KOPT-K1 (cell line): Measurements from ENCODE around the gene MAGEB3.
A peak's percentile ranks its signal among the peaks of the same experiment; 100 is the strongest.

Experiments
- H3K27ac ChIP-seq: fragments of 200-600 bp; sonication (generic); 2 replicates; pipeline ENCODE4 v1.5.1; 2016; ENCODE audit warnings: antibody characterized with exemption, mild to moderate bottlenecking, low read depth, low read length; ENCODE audit not compliant: poor library complexity, severe bottlenecking
- H3K36me3 ChIP-seq: fragments of 200-600 bp; sonication (generic); 2 replicates; pipeline ENCODE4 v1.5.1; 2017; ENCODE audit warnings: antibody characterized with exemption, mild to moderate bottlenecking, low read length, moderate library complexity; ENCODE audit not compliant: insufficient read depth
- H3K9me3 ChIP-seq: fragments of 200-600 bp; sonication (generic); 2 replicates; pipeline ENCODE4 v1.5.1; 2017; ENCODE audit warnings: antibody characterized with exemption, low read length, mild to moderate bottlenecking; ENCODE audit not compliant: insufficient read depth, poor library complexity, severe bottlenecking

MAGEB3 gene

DNA sequence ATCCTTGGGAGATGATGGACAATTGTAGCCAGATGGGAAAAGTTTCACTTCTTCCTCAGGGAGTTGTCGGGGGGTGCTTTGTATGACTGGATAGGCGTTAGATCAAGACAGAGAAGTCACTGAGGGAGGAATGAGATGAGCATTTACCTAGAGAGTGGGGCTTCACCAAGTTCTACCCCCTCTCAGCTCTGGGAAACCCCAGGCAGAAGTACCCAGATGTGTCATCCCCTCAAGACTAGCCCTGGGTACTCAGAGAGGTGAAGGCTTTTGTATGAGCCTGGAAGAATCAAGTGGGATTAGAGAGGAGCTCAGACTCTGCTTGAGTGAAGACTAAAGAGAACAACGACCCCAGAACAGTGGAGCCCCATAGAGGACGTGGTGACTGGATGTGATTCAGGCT is 18.4 kb downstream of the MAGEB3 start:
- Histone ChIP-seq H3K27ac (no peak overlapping the region), H3K9me3 (no peaks in the 10 kb centered on the region), H3K36me3 (no peaks in the 10 kb centered on the region)

DNA sequence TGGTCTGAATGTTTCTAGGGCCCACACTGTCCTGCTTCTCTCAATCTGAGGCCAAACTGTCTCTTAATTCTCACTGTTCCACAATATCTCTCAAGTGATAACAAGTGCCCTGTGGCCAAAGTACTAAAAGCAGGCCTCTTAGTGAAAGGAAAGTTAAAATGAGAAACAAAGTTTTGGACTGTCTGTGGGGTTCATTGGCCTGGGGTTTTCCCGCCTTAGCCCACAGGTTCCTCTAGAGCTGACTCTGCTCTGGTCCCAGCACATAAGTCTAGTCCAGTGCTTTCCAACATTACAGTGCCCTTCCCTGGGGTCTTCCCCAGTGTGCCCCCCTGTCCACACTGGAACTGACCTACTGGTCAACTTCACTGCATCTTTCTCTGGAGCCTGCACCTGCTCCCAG is 22.8 kb downstream of the MAGEB3 start:
- Histone ChIP-seq H3K9me3 (no peaks in the 10 kb centered on the region), H3K27ac (no peak overlapping the region), H3K36me3 (no peaks in the 10 kb centered on the region)

GRCh38 chrX:30259927-30260326 is 29.5 kb downstream of the MAGEB3 start:
- Histone ChIP-seq H3K36me3 (no peaks in the 10 kb centered on the region), H3K9me3 (no peaks in the 10 kb centered on the region), H3K27ac (no peak overlapping the region)

- Histone ChIP-seq H3K27ac (no peak overlapping the region), H3K9me3 (no peaks in the 10 kb centered on the region), H3K36me3 (no peaks in the 10 kb centered on the region)
Observed at GRCh38 chrX:30261012-30261411, 30.6 kb downstream of the MAGEB3 start.

- Histone ChIP-seq H3K36me3 (no peaks in the 10 kb centered on the region), H3K9me3 (no peaks in the 10 kb centered on the region), H3K27ac (no peak overlapping the region)
Observed at GRCh38 chrX:30262763-30263162, 32.3 kb downstream of the MAGEB3 start.

DNA sequence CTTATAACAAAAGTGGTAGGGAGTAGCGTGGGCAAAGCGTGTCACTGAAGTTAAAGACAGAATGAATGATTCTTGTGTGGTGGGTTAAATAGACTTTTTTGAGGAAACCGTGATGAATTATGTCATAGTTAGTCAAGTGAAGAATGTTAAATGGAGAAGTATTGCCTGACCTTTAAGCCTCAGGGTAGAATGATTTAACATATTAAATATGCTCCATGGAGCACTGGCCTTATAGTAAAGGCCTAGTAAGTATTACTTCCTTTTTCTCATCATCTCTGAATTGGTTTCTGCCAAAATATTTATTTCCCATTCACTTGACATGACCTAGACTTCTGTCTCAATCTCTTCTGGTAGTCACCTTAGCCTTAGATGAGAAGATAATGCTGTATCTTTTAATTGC is 40.2 kb downstream of the MAGEB3 start:
- no peak overlapping the region for H3K27ac ChIP-seq
- H3K36me3 ChIP-seq: no peaks in the 10 kb centered on the region
- peaks cover 11% of the 10 kb centered on the region for H3K9me3 ChIP-seq

- Histone ChIP-seq H3K36me3 (no peaks in the 10 kb centered on the region), H3K27ac (no peak overlapping the region), H3K9me3 (peaks cover 11% of the 10 kb centered on the region)
Observed at GRCh38 chrX:30275498-30275897, 45.0 kb downstream of the MAGEB3 start.

DNA sequence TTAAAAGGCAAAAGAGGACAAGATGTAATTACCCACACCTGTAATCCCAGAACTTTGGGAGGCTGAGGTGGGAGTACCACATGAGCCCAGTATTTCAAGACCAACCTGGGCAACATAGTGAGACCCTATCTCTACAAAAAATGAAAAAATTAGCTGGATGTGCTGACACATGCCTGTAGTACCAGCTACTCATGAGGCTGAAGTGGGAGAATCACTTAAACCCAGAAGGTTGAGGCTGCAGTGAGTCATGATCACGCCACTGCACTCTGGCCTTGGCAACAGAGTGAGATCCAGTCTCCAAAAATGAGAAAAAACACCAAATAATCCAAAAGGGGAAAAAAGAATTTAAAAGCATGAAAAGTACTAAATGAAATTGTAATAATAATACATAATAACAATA is 47.9 kb downstream of the MAGEB3 start:
- peaks cover under 1% of the 10 kb centered on the region for H3K9me3 ChIP-seq
- no peak overlapping the region for H3K27ac ChIP-seq
- H3K36me3 ChIP-seq: no peaks in the 10 kb centered on the region

- no peaks in the 10 kb centered on the region for H3K9me3 ChIP-seq
- H3K27ac ChIP-seq: peak overlapping the region; percentile 34
- H3K36me3 ChIP-seq: no peaks in the 10 kb centered on the region
Observed at GRCh38 chrX:30280428-30280827, 50.0 kb downstream of the MAGEB3 start.

GRCh38 chrX:30282527-30282926 is 52.1 kb downstream of the MAGEB3 start:
- no peaks in the 10 kb centered on the region for H3K36me3 ChIP-seq
- H3K9me3 ChIP-seq: no peaks in the 10 kb centered on the region
- H3K27ac ChIP-seq: no peak overlapping the region

DNA sequence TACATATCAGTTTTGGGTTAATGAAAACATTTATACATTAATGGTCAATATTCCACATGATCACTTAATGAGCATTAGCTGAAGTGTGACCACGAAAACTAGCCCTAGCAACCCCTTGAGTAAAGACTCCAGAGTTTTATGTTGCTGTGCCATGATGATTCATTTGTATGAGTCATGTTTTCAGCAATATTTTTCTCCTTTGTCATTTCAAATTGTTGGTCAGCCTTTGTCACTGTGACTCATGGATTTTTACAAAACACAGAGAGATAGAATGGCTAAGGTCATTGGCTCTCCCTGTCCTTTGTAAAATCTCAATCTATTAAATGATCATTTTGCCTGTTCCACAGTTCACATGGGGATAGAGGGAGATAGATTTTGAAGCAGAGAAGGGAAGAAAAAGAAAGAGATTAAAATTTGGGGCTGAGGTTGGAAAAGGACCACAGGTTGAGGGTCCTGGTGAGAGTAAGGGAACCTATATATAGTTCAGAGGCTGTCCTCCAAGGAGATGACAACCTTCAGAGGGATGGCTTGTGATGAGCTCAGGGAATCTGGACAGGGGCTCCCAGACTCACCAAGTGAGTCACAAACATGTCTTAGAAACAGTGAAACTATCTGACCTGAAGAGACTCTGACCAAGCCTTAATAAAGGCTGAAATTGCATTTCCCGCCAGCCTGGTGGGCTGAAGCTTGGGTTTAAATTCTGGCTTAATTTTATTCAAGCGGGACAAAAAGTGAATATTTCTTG is 53.2 kb downstream of the MAGEB3 start:
- no peaks in the 10 kb centered on the region for H3K9me3 ChIP-seq
- no peak overlapping the region for H3K27ac ChIP-seq
- H3K36me3 ChIP-seq: no peaks in the 10 kb centered on the region
